Tibial nerve (tissue), 3 donors: ENCODE measurements around the gene GDF10.

ENCODE experiments used
- CTCF ChIP-seq, 5 experiments: fragments of 200-600 bp in 3 of 5; fragments of 450-650 bp in 2 of 5; sonication (generic) in 3 of 5; IDR thresholded peaks; one replicate each; pipeline ENCODE4 v1.5.1; 2016 to 2019; ENCODE audit warnings: antibody characterized with exemption in 5 of 5, mild to moderate bottlenecking in 3 of 5, moderate library complexity in 2 of 5
- POLR2A ChIP-seq, 2 donors: fragments of 450-650 bp; IDR thresholded peaks; one replicate each; pipeline ENCODE4 v1.6.1; 2017; ENCODE audit warnings: antibody characterized with exemption in 2 of 2, mild to moderate bottlenecking in 2 of 2, moderate library complexity in 2 of 2

DNA sequence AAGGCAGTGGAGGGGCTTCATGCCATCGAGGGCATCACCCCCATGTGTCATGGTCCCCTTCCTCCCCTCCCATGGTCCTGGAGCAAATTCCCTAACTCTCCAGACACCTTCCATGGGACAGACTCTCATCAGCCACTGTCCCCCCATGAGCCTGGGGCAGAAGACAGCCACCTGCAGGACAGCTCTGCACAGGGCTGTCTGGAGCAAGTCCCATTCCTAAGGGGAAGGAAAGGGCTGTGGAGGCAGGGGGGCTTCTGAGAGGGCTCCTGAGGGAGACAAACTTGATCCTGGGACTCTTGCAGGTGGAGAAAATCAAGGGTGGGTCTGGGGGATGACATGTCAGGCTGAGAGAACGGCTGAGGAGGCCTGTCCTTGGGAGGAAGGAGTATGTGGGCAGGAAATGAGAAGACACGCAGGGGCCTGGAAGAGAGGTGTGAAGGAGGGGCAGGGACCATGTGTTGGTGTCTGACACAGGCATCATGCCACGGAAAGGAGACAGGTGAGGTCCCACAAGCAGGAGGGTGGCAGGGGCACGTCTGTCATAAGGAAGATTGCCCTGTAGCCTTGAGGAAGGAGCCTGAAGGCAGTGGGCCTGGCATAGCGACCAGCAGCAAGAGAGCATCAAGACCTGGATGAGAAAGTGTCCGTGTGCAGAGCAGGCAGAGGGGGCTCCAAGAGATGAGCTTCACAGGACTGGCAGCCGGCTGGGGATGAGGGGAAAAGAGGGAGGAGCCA is 14.4 kb upstream of the GDF10 start:
- no peak for TF ChIP-seq CTCF (IDR thresholded peaks at IDR 0.05)
- no peak for TF ChIP-seq POLR2A (IDR thresholded peaks at IDR 0.05)
